ENCODE results near the gene GRIK4.

GRCh38 chr11:120914021-120914420, 402.5 kb downstream of the GRIK4 start:
- no peak for TF ChIP-seq CTCF (IDR thresholded peaks at IDR 0.05)
- TF ChIP-seq EZH2phosphoT487 (IDR thresholded peaks at IDR 0.05; ENCODE audit: borderline replicate concordance, low read depth): no peak

All from SK-N-SH (cell line).